DMS53 treated with DMSO at 0.1 percent for 48 hours (cell line): ENCODE results near the gene LMO7.

Experiments
- DNase-seq: peaks from one replicate; lab custom pipeline; 2025; ENCODE audit not compliant: unreplicated experiment; lab: John Stamatoyannopoulos, UW

LMO7 gene

GRCh38 chr13:75877071-75877470, 240.9 kb downstream of the LMO7 start:
- no peak for DNase-seq

GRCh38 chr13:75879656-75880055, 243.5 kb downstream of the LMO7 start:
- no peak for DNase-seq

- no peak for DNase-seq
These were observed 245.1 kb downstream of the LMO7 start for GRCh38 chr13:75881109-75881775.

- no peak for DNase-seq
These were observed 246.1 kb downstream of the LMO7 start for GRCh38 chr13:75882261-75882660.

GRCh38 chr13:75889427-75889826, 253.3 kb downstream of the LMO7 start:
- DNase-seq = no peak

DNA sequence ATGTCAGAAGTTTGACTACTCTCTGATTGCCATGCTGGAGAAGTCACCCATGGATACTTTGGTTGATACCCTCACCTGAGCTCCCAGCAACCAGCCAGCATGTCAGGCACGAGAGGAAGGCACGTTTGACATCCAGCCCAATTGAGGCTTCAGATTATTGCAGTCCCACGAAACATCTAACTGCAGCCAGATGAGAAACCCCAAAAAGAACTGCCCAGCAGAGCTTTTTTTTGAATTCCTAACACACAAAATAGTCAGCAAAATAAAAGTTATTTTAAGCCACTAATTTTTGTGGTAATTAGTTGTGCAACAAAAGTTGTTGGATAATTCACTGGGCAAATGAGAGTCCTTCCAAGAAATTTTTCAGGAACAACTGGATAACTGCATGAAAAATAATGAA, 259.0 kb downstream of the LMO7 start:
- no peak for DNase-seq

DNA sequence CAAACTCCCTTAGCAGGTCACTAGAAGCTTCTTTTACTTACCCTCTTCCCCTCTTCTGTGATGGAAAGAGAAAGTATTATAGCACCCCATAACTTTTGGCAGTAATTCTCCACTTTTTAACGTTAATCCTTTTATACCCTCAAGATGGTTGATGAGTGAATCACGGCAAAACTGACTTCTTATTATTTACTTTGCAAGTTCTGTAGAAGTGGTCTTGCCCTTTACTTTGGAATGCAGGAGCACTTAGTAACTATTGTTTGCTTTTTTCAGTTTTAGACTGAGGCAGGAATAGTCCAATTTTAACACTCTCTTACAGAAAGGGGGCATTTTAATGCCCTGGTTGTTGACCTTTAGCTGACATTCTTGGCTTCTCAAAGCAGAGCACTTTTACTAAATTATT, 260.1 kb downstream of the LMO7 start:
- DNase-seq = no peak

- DNase-seq = no peak
These were observed 261.3 kb downstream of the LMO7 start for GRCh38 chr13:75897386-75897785.

DNA sequence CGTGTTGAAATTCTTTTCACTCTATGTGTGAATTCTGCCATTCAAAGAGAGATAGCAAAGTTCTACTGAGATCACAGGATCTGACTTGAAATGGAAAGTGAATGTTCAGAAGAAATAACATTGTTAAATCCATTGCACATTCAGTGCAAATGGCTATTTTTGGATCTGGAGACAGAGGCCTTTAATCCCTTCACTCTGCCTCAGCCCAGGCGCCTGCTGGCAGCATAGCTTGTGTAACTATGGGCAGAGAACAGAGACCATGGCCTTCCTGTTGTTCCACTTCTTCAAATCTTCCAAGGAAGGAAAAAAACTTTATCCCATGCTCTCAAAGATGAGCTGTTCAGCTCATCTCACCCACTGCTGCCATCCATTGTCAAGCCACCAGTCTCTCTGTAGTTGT, 265.4 kb downstream of the LMO7 start:
- no peak for DNase-seq

GRCh38 chr13:75902166-75903104, 266.3 kb downstream of the LMO7 start:
- no peak for DNase-seq

DNA sequence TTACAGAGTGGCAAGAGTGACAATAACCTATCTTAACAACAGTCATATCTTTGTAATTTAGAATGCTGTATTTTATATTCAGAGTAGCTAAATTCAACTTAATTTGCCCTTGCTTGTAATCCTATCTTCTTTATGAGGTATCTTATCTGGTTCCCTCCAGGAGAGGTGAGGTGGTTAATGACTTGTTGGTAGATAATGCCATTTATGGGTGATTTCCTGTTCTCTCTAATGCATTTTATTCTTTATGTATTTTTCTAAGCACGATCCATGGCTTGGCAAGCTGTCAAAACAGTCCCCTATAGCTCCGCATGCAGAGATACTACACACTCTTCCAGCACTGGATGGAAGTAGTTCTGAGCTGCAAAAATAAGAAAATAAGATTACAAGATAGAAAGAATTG, 267.9 kb downstream of the LMO7 start:
- DNase-seq = no peak

DNA sequence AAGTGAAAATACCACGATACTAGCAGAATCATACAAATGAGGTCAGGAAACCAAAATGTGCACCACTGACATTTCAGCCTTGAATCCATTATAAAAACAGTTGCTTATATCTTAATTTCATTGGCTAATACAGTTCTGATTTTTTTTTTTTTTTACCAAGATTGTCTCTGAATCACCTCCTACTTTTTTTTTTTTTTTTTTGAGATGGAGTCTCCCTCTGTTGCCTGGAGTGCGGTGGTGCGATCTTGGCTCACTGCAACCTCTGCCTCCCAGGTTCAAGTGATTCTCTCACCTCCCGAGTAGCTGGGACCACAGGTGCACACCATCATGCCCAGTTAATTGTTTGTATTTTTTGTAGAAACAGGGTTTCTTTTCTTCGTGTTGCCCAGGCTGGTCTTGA, 270.2 kb downstream of the LMO7 start:
- no peak for DNase-seq

GRCh38 chr13:75907044-75907443, 270.9 kb downstream of the LMO7 start:
- DNase-seq = no peak

DNA sequence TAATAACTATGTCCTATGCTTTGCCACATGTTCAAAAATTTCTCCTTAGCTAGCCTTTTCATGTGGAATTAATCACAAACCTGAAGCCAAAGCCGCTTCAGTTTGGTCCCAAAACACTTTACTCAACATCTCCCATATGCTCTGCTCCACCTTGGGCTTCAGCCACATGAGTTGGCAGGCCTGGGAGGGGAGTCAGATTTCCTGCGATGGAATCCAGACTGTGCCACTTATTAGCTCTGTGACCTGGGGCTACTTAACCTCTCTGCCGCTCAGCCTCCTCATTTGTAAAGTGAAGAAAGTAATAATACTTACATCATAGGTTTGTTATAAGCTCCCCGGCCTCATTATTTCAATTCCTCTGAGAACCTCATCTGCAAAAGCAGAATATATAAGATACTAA, 272.0 kb downstream of the LMO7 start:
- no peak for DNase-seq
